IMR-90 (cell line): Measurements from ENCODE around the gene VDAC2. TPM values are rescaled to one million over a fixed set of nuclear protein-coding genes. Genes with fewer than 3 reads are reported as not detected.

Experiments used
- ATAC-seq: fragments of 200-7000 bp; cut with Tn5 transposase; 2 replicates; pipeline ENCODE4 v1.9.1; 2020; ENCODE audit warnings: low read depth, mild to moderate bottlenecking, moderate library complexity
- BruUV-seq: library from RNA; stranded (reverse); fragments of 400-500 nt; replicated peaks from 2 replicates; lab custom pipeline; 2021; lab: Mats Ljungman, UMichigan
- CTCF ChIA-PET: fragments of 300-600 bp; formaldehyde crosslinking; extraction: SDS; loops from one replicate; lab custom pipeline; 2021; ENCODE audit warnings: antibody characterized with exemption; lab: Yijun Ruan, JAX
- POLR2A ChIA-PET: fragments of 300-600 bp; sonication (Branson Sonifier 250); formaldehyde crosslinking; loops from one replicate; lab custom pipeline; 2022; ENCODE audit warnings: antibody characterized with exemption; ENCODE audit not compliant: unreplicated experiment; lab: Charles Lee
- DNase-seq: peaks from one replicate; pipeline ENCODE4 v3.0.0; 2013
- H2AFZ ChIP-seq: replicated peaks from 2 replicates; pipeline ENCODE3; 2013; ENCODE audit warnings: low read length, mild to moderate bottlenecking; ENCODE audit not compliant: poor library complexity
- H2AK5ac ChIP-seq: 2 replicates; pipeline ENCODE4 v1.6.1; 2013; ENCODE audit warnings: low read depth, low read length, inconsistent platforms
- H2AK9ac ChIP-seq: replicated peaks from 2 replicates; pipeline ENCODE3; 2013; ENCODE audit warnings: mild to moderate bottlenecking, low read depth, low read length, moderate library complexity; ENCODE audit not compliant: poor library complexity
- H2BK120ac ChIP-seq: 2 replicates; pipeline ENCODE4 v1.6.1; 2013; ENCODE audit warnings: low read depth, low read length, inconsistent platforms
- H2BK15ac ChIP-seq: 3 replicates; pipeline ENCODE4 v1.6.1; 2013; ENCODE audit warnings: low read depth, low read length, inconsistent platforms
- H2BK20ac ChIP-seq: 2 replicates; pipeline ENCODE4 v1.6.1; 2013; ENCODE audit warnings: low read depth, mild to moderate bottlenecking, inconsistent platforms, low read length, moderate library complexity
- H2BK5ac ChIP-seq: 2 replicates; pipeline ENCODE4 v1.6.1; 2013; ENCODE audit warnings: mild to moderate bottlenecking, low read depth, low read length, inconsistent platforms; ENCODE audit not compliant: poor library complexity, severe bottlenecking
- H3K14ac ChIP-seq: replicated peaks from 2 replicates; pipeline ENCODE4 v1.6.1; 2013; ENCODE audit warnings: low read depth, low read length, inconsistent platforms
- H3K18ac ChIP-seq: 2 replicates; pipeline ENCODE4 v1.6.1; 2013; ENCODE audit warnings: low read depth, low read length, control low read depth
- H3K23ac ChIP-seq: 2 replicates; pipeline ENCODE4 v1.6.1; 2013; ENCODE audit warnings: low read depth, low read length, inconsistent platforms
- H3K27ac ChIP-seq: 2 replicates; pipeline ENCODE4 v1.5.1; 2013; ENCODE audit warnings: mild to moderate bottlenecking, control low read depth, low read length; ENCODE audit not compliant: insufficient read depth
- H3K27me3 ChIP-seq: 2 replicates; pipeline ENCODE4 v1.6.1; 2013; ENCODE audit warnings: low read length; ENCODE audit not compliant: control insufficient read depth, insufficient read depth
- H3K36me3 ChIP-seq: 2 replicates; pipeline ENCODE4 v1.6.1; 2013; ENCODE audit warnings: low read length, mixed read lengths; ENCODE audit not compliant: control insufficient read depth, insufficient read depth
- H3K4ac ChIP-seq: 2 replicates; pipeline ENCODE4 v1.6.1; 2013; ENCODE audit warnings: low read depth, low read length, inconsistent platforms
- H3K4me1 ChIP-seq: 2 replicates; pipeline ENCODE4 v1.6.1; 2013; ENCODE audit warnings: low read length, mixed read lengths; ENCODE audit not compliant: control insufficient read depth, insufficient read depth
- H3K4me2 ChIP-seq: 2 replicates; pipeline ENCODE4 v1.6.1; 2013; ENCODE audit warnings: low read depth, mild to moderate bottlenecking, control low read depth, low read length, moderate library complexity
- H3K4me3 ChIP-seq: 2 replicates; pipeline ENCODE4 v1.5.1; 2013; ENCODE audit warnings: low read depth, mild to moderate bottlenecking, control low read depth, low read length, moderate library complexity; ENCODE audit not compliant: insufficient read depth
- H3K56ac ChIP-seq: 2 replicates; pipeline ENCODE4 v1.6.1; 2013; ENCODE audit warnings: low read length, inconsistent platforms; ENCODE audit not compliant: insufficient read depth; ENCODE audit errors: extremely low read depth
- H3K79me1 ChIP-seq, 2 experiments: 2 replicates each; pipeline ENCODE4 v1.6.1; 2013; ENCODE audit warnings: low read length in 2 of 2, inconsistent platforms in 1 of 2, low read depth in 1 of 2
- H3K9ac ChIP-seq: 2 replicates; pipeline ENCODE4 v1.6.1; 2013; ENCODE audit warnings: low read depth, low read length, control low read depth
- H3K9me1 ChIP-seq: 2 replicates; pipeline ENCODE4 v1.6.1; 2013; ENCODE audit warnings: low read length, inconsistent platforms; ENCODE audit not compliant: insufficient read depth
- H3K9me3 ChIP-seq: 2 replicates; pipeline ENCODE4 v1.6.1; 2013; ENCODE audit warnings: low read length; ENCODE audit not compliant: control insufficient read depth, insufficient read depth
- H4K20me1 ChIP-seq: 2 replicates; pipeline ENCODE4 v1.6.1; 2013; ENCODE audit warnings: low read length, inconsistent platforms; ENCODE audit not compliant: insufficient read depth
- H4K5ac ChIP-seq: 2 replicates; pipeline ENCODE4 v1.6.1; 2013; ENCODE audit warnings: mild to moderate bottlenecking, low read depth, low read length, control low read depth
- H4K8ac ChIP-seq, 2 experiments: 2 replicates each; pipeline ENCODE4 v1.6.1; 2013; ENCODE audit warnings: low read depth in 2 of 2, low read length in 2 of 2, control low read depth in 1 of 2, inconsistent platforms in 1 of 2
- H4K91ac ChIP-seq: 2 replicates; pipeline ENCODE4 v1.6.1; 2013; ENCODE audit warnings: low read depth, low read length, inconsistent platforms; ENCODE audit not compliant: insufficient read depth
- BHLHE40 ChIP-seq: fragments of 150-350 bp; IDR thresholded peaks from 2 replicates; pipeline ENCODE4 v1.6.1; 2016; ENCODE audit warnings: mild to moderate bottlenecking, low read depth, low read length
- CEBPB ChIP-seq: IDR thresholded peaks from 2 replicates; pipeline ENCODE4 v1.6.1; 2012; ENCODE audit warnings: low read depth, low read length, improper control_type of control experiment
- CTCF ChIP-seq: conservative IDR thresholded peaks from 2 replicates; pipeline ENCODE4 v1.5.1; 2012; ENCODE audit warnings: mild to moderate bottlenecking, low read depth, low read length, improper control_type of control experiment
- FOS ChIP-seq: fragments of 150-350 bp; IDR thresholded peaks from 2 replicates; pipeline ENCODE4 v1.6.1; 2016; ENCODE audit warnings: low read depth, low read length
- MAFK ChIP-seq: IDR thresholded peaks from 2 replicates; pipeline ENCODE4 v1.6.1; 2012; ENCODE audit warnings: low read depth, low read length, improper control_type of control experiment
- MXI1 ChIP-seq: IDR thresholded peaks from 2 replicates; pipeline ENCODE4 v1.6.1; 2012; ENCODE audit warnings: low read depth, mild to moderate bottlenecking, low read length, moderate library complexity, borderline replicate concordance
- POLR2A ChIP-seq: IDR thresholded peaks from 2 replicates; pipeline ENCODE4 v1.6.1; 2012; ENCODE audit warnings: mild to moderate bottlenecking, low read depth, low read length
- WGBS, 2 experiments: methylation state at CpG; one replicate each; pipeline versions ENCODE4 v1.1.5 to v1.1.7; 2013; ENCODE audit warnings: missing lambda C conversion rate in 2 of 2; ENCODE audit not compliant: insufficient read length in 1 of 2; ENCODE audit errors: extremely low coverage in 2 of 2; 5-methylcytosine and 5-hydroxymethylcytosine counted together
- dilution Hi-C: fragments of 300-500 bp; cut with HindIII; formaldehyde crosslinking; loops from one replicate; pipeline ENCODE4 v1.14.3; 2018; ENCODE audit warnings: low sequenced_read_pairs; ENCODE audit not compliant: unreplicated experiment
- in situ Hi-C: fragments of 300-500 bp; cut with MboI; formaldehyde crosslinking; loops from 3 replicates; pipeline ENCODE4 v1.14.3; 2019; ENCODE audit warnings: low sequenced_read_pairs, inconsistent platforms, mixed read lengths
- intact Hi-C: fragments of 100-400 bp; cut with micrococcal nuclease; formaldehyde crosslinking; loops from 2 replicates; pipeline ENCODE4 v1.10.0; 2022
- polyA plus RNA-seq, 3 experiments: library from polyadenylated mRNA; depleted of rRNA; stranded (reverse); fragments of >200 nt; gene quantifications; 2 replicates each; pipeline ENCODE4 v1.2.3, GENCODE V29; 2012; ENCODE audit warnings: low replicate concordance in 1 of 3
- total RNA-seq: library from RNA; depleted of rRNA; stranded (reverse); fragments of >200 nt; gene quantifications from 2 replicates; pipeline ENCODE4 v1.2.3, GENCODE V29; 2012
- TF ChIP-seq, protein P1 (sequence below): fragments of 150-350 bp; IDR thresholded peaks from 2 replicates; pipeline ENCODE4 v1.6.1; 2017; ENCODE audit warnings: mild to moderate bottlenecking, antibody characterized with exemption, low read length, low read depth
- TF ChIP-seq, protein P2 (sequence below): fragments of 150-350 bp; IDR thresholded peaks from 2 replicates; pipeline ENCODE4 v1.6.1; 2016; ENCODE audit warnings: low read depth, mild to moderate bottlenecking, low read length, moderate library complexity, borderline replicate concordance

The VDAC2 gene
- total and polyA plus RNA-seq, 2 of the 4 experiments (the other 2 are of a cell fraction): 122 to 139 TPM

GRCh38 chr10:75220274-75220673 is 9.7 kb downstream of the VDAC2 start:
- POLR2A ChIA-PET: interaction anchor here (0.6 kb wide), 1 partner anchor 10 kb away, joined by 3 read pairs; the partner anchor contains the start of gene VDAC2

More at GRCh38 chr10:75220274-75220673, 9.7 kb downstream of the VDAC2 start:
- in situ Hi-C loops (no loop called here), intact Hi-C loops (no loop called here), dilution Hi-C loops (no loop called here)
- 100% methylated on average over 3 of the region's 4 CpGs; no CpG with 5 or more reads in 1 of the 2 experiments for WGBS, 2 experiments
- no peak overlapping the region for H4K91ac ChIP-seq
- no peak overlapping the region for H2BK15ac ChIP-seq
- CTCF ChIA-PET: no interaction called here
- H4K5ac ChIP-seq: no peak overlapping the region
- peaks cover 50% of the 10 kb centered on the region for H4K20me1 ChIP-seq
- no peak for DNase-seq
- no peak overlapping the region for H3K27ac ChIP-seq
- TF ChIP-seq CEBPB (no peak), CTCF (no peak), MXI1 (no peak), MAFK (no peak), POLR2A (no peak), BHLHE40 (no peak), FOS (no peak)
- TF ChIP-seq, protein P1, sequence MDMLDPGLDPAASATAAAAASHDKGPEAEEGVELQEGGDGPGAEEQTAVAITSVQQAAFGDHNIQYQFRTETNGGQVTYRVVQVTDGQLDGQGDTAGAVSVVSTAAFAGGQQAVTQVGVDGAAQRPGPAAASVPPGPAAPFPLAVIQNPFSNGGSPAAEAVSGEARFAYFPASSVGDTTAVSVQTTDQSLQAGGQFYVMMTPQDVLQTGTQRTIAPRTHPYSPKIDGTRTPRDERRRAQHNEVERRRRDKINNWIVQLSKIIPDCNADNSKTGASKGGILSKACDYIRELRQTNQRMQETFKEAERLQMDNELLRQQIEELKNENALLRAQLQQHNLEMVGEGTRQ: no peak
- TF ChIP-seq, protein P2, sequence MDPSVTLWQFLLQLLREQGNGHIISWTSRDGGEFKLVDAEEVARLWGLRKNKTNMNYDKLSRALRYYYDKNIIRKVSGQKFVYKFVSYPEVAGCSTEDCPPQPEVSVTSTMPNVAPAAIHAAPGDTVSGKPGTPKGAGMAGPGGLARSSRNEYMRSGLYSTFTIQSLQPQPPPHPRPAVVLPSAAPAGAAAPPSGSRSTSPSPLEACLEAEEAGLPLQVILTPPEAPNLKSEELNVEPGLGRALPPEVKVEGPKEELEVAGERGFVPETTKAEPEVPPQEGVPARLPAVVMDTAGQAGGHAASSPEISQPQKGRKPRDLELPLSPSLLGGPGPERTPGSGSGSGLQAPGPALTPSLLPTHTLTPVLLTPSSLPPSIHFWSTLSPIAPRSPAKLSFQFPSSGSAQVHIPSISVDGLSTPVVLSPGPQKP: no peak
- H3K9ac ChIP-seq: no peak overlapping the region
- no TSS peak for BruUV-seq
- H3K79me1 ChIP-seq: peaks cover 24 to 65% of the 10 kb centered on the region in 2 experiments
- H2AK9ac ChIP-seq: no peak overlapping the region
- H3K9me3 ChIP-seq: no peaks in the 10 kb centered on the region
- no peaks in the 10 kb centered on the region for H3K27me3 ChIP-seq
- no peak overlapping the region for H3K14ac ChIP-seq
- H3K9me1 ChIP-seq: peaks cover 8% of the 10 kb centered on the region; the same call in 1 of the 2 replicates
- no peak overlapping the region for H2AK5ac ChIP-seq
- no peak overlapping the region for H2AFZ ChIP-seq
- H3K18ac ChIP-seq: no peak overlapping the region
- peaks cover 17% of the 10 kb centered on the region for H3K4me1 ChIP-seq
- ATAC-seq: no peak
- peaks cover 70% of the 10 kb centered on the region for H3K36me3 ChIP-seq
- H4K8ac ChIP-seq: no peak overlapping the region
- no peak overlapping the region for H3K4ac ChIP-seq
- peak overlapping the region; percentile 7 for H2BK5ac ChIP-seq
- H3K4me3 ChIP-seq: no peak overlapping the region
- no peak overlapping the region for H3K56ac ChIP-seq
- no peak overlapping the region for H2BK120ac ChIP-seq
- no peak overlapping the region for H3K4me2 ChIP-seq
- H2BK20ac ChIP-seq: no peak overlapping the region
- no peak overlapping the region for H3K23ac ChIP-seq
